ENCODE results near the gene CDC26. TPM values are rescaled to one million over a fixed set of nuclear protein-coding genes. Genes with fewer than 3 reads are reported as not detected.
A peak's percentile ranks its signal among the peaks of the same experiment; 100 is the strongest.
"Not testable (repeated sequence)": the region's sequence is repeated elsewhere in the genome, so short reads cannot be mapped to it uniquely, and the experiment has no call there.

The CDC26 gene
- 81.9 and 83.9 TPM in 2 replicates for total RNA-seq (2014; rRNA removed; shearing (Covaris generic))

GRCh38 chr9:113275157-113276131, at the start of gene CDC26, which contains the start of gene PRPF4:
TSS of gene CDC26 (minus strand) at chr9:113275572. CDS start at chr9:113272507, 3,065 bp downstream.
TSS of gene PRPF4 (plus strand) at chr9:113275658. CDS start at chr9:113275744, 86 bp downstream.
- DNase-seq (ENCODE audit: low spot score), result peak; percentile 99

- DNase-seq (ENCODE audit: low spot score), result no peak
These were observed 47.3 kb upstream of the CDC26 start for GRCh38 chr9:113322671-113323070.

- DNase-seq (ENCODE audit: low spot score), result no peak
These were observed 44.7 kb upstream of the CDC26 start for GRCh38 chr9:113320051-113320450.

GRCh38 chr9:113319054-113319453, 43.7 kb upstream of the CDC26 start:
- DNase-seq (ENCODE audit: low spot score), result no peak

GRCh38 chr9:113317777-113318176, 42.4 kb upstream of the CDC26 start:
- no peak for DNase-seq (ENCODE audit: low spot score)

- no peak for DNase-seq (ENCODE audit: low spot score)
These were observed 40.7 kb upstream of the CDC26 start for GRCh38 chr9:113316030-113316429.

- no peak for DNase-seq (ENCODE audit: low spot score)
These were observed 39.9 kb upstream of the CDC26 start for GRCh38 chr9:113315231-113315630.

GRCh38 chr9:113313261-113313660, 37.9 kb upstream of the CDC26 start:
- no peak for DNase-seq (ENCODE audit: low spot score)

GRCh38 chr9:113311961-113312360, 36.6 kb upstream of the CDC26 start:
- DNase-seq (ENCODE audit: low spot score), result no peak

- DNase-seq (ENCODE audit: low spot score), result no peak
These were observed 35.2 kb upstream of the CDC26 start for GRCh38 chr9:113310538-113310937.

GRCh38 chr9:113309204-113309813, 33.9 kb upstream of the CDC26 start:
- peak; percentile 32 for DNase-seq (ENCODE audit: low spot score)

- DNase-seq (ENCODE audit: low spot score), result no peak
These were observed 32.1 kb upstream of the CDC26 start for GRCh38 chr9:113307396-113307975.

GRCh38 chr9:113306566-113306965, 31.2 kb upstream of the CDC26 start:
- no peak for DNase-seq (ENCODE audit: low spot score)

- no peak for DNase-seq (ENCODE audit: low spot score)
These were observed 27.5 kb upstream of the CDC26 start, which contains the start of gene RNF183 for GRCh38 chr9:113302792-113303418. TSS of gene RNF183 (minus strand) at chr9:113303376. CDS start at chr9:113298184, 5,192 bp downstream.

- DNase-seq (ENCODE audit: low spot score), result no peak
These were observed 26.2 kb upstream of the CDC26 start for GRCh38 chr9:113301548-113301947.

GRCh38 chr9:113299800-113300292, 24.5 kb upstream of the CDC26 start:
- peak; percentile 10 for DNase-seq (ENCODE audit: low spot score)

- no peak for DNase-seq (ENCODE audit: low spot score)
These were observed 23.8 kb upstream of the CDC26 start for GRCh38 chr9:113298924-113299770.

- DNase-seq (ENCODE audit: low spot score), result no peak
These were observed 22.9 kb upstream of the CDC26 start for GRCh38 chr9:113298311-113298710.

GRCh38 chr9:113296796-113297558, 21.6 kb upstream of the CDC26 start:
- no peak for DNase-seq (ENCODE audit: low spot score)

- DNase-seq (ENCODE audit: low spot score), result not testable (repeated sequence)
These were observed 20.9 kb upstream of the CDC26 start for GRCh38 chr9:113296247-113296646.
